ENCODE measurements around the gene PROSER2.

GRCh38 chr10:11899067-11899876 is 76.1 kb downstream of the PROSER2 start:
- TF ChIP-seq MAX (IDR thresholded peaks at IDR 0.05; ENCODE audit: insufficient read depth, insufficient read length) (no peak), POLR2AphosphoS5 (IDR thresholded peaks at IDR 0.05; ENCODE audit: insufficient read depth, low read depth, low read length) (no peak), POLR2A (IDR thresholded peaks at IDR 0.05; ENCODE audit: low read depth, low read length) (no peak), EZH2 (IDR thresholded peaks at IDR 0.05; ENCODE audit: borderline replicate concordance, low read depth, low read length, severe bottlenecking) (no peak), CTCF (IDR thresholded peaks at IDR 0.05; ENCODE audit: extremely low read depth in 1 of 2, insufficient read depth in 1 of 2, low read depth in 1 of 2, low read length in 2 of 2) (no peak), FOS (IDR thresholded peaks at IDR 0.05; ENCODE audit: borderline replicate concordance, insufficient read depth, low read length) (no peak)
